HG02798 (cell line): ENCODE results near the gene CIPC.

ENCODE experiments used
- ATAC-seq: cut with Tn5 transposase; IDR thresholded peaks from one replicate; pipeline ENCODE4 v1.9.1; 2021; ENCODE audit warnings: mild to moderate bottlenecking; ENCODE audit not compliant: unreplicated experiment, poor library complexity

Gene CIPC

DNA sequence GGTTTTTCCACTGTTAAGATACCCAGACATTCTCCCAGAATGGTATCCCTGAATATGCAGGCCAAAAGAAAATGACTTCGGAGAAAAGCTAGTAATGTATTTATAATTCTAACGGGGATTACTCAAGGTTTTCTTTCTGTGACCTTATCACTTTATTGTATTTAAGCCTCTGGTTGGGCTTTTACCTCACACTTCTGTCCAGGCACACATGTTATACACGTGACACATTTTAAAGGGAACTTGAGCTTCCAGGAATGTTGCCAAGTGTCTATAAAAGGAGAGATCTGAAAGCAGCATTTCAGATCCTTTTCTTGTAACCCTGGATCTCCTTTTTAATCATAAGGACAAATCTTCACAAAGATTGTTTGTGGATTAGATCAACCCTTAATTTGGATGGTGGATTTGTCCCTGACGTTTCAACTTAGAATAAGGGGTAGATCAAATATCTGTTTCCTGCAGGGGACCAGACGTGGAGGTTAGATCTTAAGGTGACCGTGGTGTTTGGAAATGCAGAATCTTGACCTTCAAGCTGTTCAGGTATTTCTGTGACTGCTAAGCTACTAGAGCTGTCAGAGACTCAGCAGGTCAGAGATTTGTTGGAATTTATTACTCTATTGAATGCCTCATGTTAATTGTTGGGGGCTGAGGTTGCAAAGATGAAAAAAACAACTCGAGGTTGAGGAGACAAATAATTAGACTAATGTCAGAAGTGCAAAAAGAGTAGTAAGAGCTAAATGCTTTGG is 1.5 kb downstream of the CIPC start:
- no peak for ATAC-seq

- ATAC-seq: no peak
These were observed 2.9 kb downstream of the CIPC start for GRCh38 chr14:77100961-77101360.

DNA sequence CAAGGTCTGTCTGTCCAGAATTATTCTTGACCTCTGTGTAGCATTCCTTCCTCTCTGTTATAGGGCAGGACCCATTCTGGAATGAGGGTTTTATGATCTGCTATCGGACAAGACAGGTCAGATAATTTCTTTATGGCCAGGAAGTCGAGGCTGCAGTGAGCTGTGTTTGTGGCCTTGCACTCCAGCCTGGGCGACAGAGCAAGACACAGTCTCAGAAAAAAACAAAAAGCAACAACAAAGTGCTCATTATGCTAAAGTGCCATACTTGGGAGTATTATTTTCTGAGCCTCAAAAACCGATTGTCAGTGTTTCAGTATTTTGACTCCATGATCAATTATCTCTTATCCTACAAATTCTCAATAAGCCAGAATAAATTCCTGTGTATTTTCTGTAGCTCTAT is 4.1 kb downstream of the CIPC start:
- no peak for ATAC-seq

DNA sequence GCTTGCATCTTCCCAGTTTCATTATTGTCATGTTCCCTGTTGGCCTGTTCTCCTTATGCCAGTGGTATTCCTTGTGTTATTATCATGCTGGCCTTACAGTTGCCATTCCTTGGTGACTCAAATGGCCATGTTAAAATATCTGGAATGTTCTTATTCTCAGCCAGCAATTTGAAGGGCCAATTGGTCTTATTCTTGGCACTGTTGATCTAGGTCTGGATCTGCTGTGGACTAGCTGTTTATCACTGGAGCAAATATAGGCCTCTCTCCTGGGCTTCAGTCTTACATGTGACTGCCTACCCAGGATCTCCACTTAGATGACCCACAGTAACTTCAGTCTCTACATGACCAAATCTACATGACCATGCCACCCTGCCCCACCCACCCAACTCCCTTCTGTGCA is 5.4 kb downstream of the CIPC start:
- no peak for ATAC-seq

DNA sequence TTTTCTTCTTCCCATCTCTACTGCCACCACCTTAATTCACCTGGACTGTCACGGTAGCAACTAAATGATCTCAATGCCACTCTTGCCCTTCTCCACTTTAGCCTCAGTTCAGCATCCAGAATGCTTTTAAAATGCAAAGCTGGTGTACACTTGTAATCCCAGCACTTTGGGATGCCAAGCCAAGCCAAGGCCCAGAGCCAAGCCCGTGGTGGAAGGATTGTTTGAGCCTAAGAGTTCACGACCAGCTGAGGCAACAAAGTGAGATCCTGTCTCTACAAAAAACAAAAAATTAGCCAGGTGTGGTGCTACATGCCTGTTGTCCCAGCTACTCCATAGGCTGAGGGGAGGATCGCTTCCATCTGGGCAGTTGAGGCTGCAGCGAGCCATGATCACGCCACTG is 5.9 kb downstream of the CIPC start:
- ATAC-seq: no peak

DNA sequence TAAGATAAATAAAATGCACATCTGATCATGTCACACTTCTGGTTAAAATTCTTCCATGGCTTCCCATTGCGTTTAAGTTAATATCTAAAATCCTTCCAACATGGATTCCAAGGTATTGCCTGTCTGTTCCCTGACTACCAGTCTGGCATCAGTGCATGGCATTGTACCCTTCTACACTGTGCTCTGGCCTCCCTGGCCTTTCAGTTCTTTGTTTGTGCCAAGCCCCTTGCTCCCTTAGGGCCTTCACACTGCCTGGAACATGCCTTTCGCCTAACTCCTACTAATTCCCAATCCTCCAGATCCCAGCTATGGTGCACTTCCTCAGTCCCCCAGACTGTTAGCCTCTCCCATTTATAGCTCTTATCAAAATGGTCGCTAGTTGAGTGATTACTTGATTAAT is 6.3 kb downstream of the CIPC start:
- ATAC-seq: no peak

GRCh38 chr14:77105145-77105939 is 7.3 kb downstream of the CIPC start:
- ATAC-seq: no peak

DNA sequence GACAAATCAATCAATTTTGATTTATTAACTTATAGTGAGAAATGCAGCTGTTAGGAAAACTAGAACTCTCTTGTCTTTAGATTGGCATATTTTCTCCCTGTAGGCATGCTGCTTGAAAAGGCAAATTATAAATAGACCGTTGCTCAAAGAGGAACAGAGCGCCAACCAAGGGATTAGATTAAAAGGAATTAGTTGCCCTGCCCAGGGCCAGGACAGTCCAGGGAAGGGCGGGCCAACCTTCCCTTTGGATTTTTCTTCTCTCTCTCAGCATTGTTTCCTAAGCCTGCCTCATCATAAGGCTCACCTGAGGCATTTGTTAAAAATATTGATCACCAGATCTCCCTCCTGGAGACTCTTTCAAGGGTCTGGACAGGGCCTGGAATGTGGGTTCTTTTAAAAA is 8.6 kb downstream of the CIPC start:
- ATAC-seq: no peak

GRCh38 chr14:77107228-77107627 is 9.2 kb downstream of the CIPC start:
- ATAC-seq: no peak

GRCh38 chr14:77108753-77109152 is 10.7 kb downstream of the CIPC start:
- no peak for ATAC-seq

DNA sequence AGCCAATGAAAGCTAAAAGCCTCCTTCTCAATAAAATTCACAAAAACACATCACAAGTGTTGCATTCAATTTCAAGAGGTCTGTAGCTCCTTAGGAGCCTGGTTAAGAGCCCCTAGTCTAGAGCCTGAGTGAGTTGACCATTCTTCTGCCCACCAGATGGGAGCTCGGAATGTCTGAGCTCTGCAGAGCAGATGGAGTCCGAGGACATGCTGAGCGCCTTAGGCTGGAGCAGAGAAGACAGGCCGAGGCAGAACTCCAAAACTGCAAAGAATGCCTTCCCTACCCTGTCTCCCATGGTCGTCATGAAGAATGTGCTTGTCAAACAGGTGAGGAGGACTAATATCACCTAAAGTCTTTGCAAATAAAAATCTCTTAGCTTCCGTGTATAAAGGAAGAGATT is 11.6 kb downstream of the CIPC start:
- no peak for ATAC-seq

DNA sequence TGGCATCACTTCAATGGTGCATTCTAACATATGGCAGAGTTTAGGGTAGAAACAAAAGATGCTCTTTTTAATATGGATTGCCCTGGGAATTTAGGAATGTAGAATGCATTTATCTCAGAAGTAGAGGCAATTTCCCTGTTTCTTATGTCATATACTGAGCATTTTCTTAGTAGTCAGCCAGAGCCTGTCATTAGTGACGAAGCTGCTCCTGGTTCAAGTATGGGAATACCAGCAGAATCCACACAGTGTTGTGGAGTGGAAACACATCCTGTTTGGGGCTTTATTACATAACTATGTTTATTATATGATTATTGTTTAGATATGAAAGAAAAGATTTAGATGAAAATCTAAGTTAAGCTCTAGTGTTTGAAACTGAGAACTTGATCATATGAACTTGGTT is 12.2 kb downstream of the CIPC start:
- no peak for ATAC-seq

DNA sequence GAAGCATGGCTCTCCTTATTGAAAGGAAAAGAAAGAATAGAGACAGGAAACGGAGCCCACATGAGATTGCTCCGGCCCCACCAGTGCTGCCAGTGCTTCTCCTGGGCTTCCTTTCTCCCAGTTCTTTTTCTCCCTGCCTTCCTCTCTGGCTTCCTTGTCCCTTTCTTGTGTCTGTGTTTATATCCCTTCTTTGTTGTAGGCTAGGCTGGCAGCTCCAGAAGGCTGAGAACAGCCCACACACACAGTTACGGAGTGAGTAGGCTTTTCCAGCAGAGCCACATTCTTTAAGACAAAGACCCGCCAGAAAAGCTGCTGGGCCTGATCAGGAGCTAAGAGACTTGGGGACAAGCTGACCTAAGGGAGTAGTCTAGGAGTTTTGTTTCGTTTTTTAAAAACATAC is 13.0 kb downstream of the CIPC start:
- no peak for ATAC-seq

- no peak for ATAC-seq
These were observed 15.6 kb downstream of the CIPC start for GRCh38 chr14:77113644-77114043.

DNA sequence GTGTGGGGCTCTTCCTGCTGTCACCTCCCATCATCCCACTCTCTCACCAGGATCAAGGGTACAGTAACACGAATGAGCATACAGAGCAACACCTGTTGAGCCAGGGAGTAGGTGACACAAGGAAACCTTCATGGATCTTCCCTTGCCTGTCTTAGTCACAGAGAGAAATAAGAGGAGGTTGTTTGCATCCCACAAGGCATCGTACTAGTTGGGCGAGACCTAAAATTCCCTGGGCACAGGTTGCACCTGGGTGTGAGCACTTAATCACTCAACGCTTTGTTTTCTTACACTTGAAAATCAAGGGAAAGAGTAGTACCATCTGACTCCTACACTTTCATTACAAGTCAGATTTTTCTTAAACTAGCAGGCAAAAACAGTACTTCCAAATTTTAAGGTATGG is 16.6 kb downstream of the CIPC start:
- ATAC-seq: no peak

DNA sequence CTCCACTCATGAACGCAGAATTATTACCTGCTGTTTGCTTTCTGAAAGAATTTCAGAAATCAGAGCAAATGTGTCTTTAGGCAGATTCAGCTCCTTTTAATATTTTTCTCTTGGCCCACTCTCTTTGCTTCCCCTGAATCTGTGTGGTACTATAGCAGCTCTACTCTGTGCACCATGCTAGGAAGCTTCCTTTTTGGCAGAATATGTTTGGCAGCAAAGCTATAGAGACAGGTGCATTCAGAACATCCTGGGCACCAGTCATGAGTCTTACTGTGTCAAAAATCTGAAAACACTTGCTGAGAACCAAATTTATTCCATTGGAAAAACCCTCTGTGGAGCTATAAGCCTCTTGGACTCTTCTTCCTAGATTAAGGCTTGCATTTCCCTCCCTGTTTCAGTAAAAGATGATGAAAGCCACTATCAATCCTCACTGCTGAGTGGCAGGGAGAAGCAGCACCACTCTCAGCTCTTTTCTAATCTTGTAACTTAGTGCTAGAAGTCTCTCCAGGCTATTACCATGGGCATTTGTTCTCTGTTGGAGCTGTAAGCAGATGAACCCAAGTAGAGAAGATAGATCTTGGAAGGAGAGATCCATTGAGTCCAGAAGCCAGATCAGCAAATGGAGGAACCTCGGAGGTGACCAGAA is 18.2 kb downstream of the CIPC start:
- ATAC-seq: no peak

- ATAC-seq: no peak
These were observed 21.8 kb downstream of the CIPC start for GRCh38 chr14:77119851-77120250.

DNA sequence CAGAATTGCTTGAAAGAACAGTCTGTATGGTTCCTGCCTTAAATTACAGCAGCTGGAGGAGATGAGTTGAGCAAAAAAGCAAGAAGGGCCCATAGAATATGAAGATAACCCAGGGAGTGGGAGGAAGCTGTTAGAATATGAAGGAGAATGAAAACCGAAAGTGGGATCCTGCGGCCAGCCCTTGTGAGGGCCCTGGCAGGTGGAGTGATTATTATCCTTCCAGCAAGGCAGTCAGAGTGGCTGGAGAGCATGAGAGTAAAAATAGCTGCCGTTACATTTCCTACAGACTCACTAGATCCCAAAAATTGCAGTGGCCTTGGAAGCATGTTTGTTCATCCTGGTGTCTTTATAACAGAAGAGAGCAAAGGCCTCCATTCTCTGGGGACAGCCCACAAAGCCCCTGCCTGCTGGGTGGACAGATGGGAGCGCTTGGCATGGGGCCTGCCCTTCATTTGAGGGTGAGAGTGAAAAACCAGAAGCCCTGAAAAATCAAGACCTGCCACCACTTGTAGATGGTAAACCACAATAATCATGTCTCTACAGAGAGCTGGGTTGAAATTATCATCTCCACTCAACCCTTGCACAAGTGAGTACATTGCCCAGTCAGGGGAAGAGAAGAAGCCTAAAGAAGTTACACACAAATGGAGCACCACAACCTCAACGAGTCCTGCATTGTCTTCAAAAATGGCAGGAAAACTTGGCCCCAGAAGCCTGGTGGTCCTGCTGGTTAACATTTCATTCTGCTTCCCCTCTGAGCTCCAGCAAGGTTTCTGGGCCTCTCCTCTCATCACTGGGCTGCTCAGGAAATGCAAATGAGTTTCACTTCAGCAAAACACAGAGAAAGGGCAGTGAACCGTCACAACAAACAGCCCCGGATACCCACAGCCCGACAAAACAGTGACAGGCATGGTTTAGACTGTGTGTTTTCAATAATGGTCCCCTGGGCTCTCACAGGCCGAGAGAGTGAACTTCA is 23.0 kb downstream of the CIPC start:
- ATAC-seq: peak; percentile 91

- no peak for ATAC-seq
These were observed 24.6 kb downstream of the CIPC start for GRCh38 chr14:77122526-77123125.
